ENCODE results near the gene NR4A3.

DNA sequence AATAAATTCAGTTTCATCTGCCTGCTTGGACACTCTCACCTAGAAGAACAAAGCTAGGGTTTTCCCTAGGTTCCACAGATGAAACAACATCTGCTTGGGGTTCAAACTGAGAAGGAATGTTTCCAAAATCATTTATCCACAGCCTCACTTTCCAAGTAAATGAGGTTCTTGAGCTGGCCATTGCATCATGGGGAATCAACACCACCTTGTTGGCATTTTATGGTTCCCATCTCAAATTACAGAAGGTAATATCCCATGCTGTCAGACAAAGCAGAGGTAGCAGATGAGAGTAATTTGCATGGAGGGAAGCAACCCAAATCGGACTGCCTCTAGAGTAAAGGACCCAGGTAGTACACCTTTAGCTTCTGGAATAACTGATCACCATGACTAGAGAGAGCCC, 10.5 kb upstream of the NR4A3 start:
- TF ChIP-seq, protein P1, sequence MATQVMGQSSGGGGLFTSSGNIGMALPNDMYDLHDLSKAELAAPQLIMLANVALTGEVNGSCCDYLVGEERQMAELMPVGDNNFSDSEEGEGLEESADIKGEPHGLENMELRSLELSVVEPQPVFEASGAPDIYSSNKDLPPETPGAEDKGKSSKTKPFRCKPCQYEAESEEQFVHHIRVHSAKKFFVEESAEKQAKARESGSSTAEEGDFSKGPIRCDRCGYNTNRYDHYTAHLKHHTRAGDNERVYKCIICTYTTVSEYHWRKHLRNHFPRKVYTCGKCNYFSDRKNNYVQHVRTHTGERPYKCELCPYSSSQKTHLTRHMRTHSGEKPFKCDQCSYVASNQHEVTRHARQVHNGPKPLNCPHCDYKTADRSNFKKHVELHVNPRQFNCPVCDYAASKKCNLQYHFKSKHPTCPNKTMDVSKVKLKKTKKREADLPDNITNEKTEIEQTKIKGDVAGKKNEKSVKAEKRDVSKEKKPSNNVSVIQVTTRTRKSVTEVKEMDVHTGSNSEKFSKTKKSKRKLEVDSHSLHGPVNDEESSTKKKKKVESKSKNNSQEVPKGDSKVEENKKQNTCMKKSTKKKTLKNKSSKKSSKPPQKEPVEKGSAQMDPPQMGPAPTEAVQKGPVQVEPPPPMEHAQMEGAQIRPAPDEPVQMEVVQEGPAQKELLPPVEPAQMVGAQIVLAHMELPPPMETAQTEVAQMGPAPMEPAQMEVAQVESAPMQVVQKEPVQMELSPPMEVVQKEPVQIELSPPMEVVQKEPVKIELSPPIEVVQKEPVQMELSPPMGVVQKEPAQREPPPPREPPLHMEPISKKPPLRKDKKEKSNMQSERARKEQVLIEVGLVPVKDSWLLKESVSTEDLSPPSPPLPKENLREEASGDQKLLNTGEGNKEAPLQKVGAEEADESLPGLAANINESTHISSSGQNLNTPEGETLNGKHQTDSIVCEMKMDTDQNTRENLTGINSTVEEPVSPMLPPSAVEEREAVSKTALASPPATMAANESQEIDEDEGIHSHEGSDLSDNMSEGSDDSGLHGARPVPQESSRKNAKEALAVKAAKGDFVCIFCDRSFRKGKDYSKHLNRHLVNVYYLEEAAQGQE (IDR thresholded peaks at IDR 0.05): no peak
- TF ChIP-seq, protein P2, sequence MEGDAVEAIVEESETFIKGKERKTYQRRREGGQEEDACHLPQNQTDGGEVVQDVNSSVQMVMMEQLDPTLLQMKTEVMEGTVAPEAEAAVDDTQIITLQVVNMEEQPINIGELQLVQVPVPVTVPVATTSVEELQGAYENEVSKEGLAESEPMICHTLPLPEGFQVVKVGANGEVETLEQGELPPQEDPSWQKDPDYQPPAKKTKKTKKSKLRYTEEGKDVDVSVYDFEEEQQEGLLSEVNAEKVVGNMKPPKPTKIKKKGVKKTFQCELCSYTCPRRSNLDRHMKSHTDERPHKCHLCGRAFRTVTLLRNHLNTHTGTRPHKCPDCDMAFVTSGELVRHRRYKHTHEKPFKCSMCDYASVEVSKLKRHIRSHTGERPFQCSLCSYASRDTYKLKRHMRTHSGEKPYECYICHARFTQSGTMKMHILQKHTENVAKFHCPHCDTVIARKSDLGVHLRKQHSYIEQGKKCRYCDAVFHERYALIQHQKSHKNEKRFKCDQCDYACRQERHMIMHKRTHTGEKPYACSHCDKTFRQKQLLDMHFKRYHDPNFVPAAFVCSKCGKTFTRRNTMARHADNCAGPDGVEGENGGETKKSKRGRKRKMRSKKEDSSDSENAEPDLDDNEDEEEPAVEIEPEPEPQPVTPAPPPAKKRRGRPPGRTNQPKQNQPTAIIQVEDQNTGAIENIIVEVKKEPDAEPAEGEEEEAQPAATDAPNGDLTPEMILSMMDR (IDR thresholded peaks at IDR 0.05): no peak
- TF ChIP-seq POLR2A (IDR thresholded peaks at IDR 0.05; ENCODE audit: low read length) (no peak), HDAC2 (IDR thresholded peaks at IDR 0.05) (no peak), RAD21 (conservative IDR thresholded peaks at IDR 0.05 in 1 of 2, IDR thresholded peaks at IDR 0.05 in 1 of 2) (no peak), TP53 (CRISPR knock-in tag; IDR thresholded peaks at IDR 0.05) (no peak), FOSL2 (IDR thresholded peaks at IDR 0.05) (no peak), FOSL2 (CRISPR knock-in tag; IDR thresholded peaks at IDR 0.05) (no peak), TFCP2L1 (CRISPR knock-in tag; IDR thresholded peaks at IDR 0.05) (no peak), PHF8 (IDR thresholded peaks at IDR 0.05; ENCODE audit: borderline replicate concordance, low read depth) (no peak), GATA3 (IDR thresholded peaks at IDR 0.05; ENCODE audit: borderline replicate concordance) (no peak)
- TF ChIP-seq, protein P3, sequence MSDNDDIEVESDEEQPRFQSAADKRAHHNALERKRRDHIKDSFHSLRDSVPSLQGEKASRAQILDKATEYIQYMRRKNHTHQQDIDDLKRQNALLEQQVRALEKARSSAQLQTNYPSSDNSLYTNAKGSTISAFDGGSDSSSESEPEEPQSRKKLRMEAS (IDR thresholded peaks at IDR 0.05): no peak
